Neural crest cell (in vitro differentiated cells): ENCODE results near the gene UBE3C. TPM values are rescaled to one million over a fixed set of nuclear protein-coding genes. Genes with fewer than 3 reads are reported as not detected.
A peak's percentile ranks its signal among the peaks of the same experiment; 100 is the strongest.

ENCODE experiments used
- DNase-seq: peaks from one replicate; pipeline ENCODE4 v3.0.0; 2021; ENCODE audit warnings: low read depth, mixed read lengths, low spot score
- H3K27ac Mint-ChIP-seq: one replicate; pipeline ENCODE4 v1.8.0; 2021; ENCODE audit warnings: mild to moderate bottlenecking, mixed read lengths; ENCODE audit not compliant: unreplicated experiment
- H3K27me3 Mint-ChIP-seq: 2 replicates; pipeline ENCODE4 v1.8.0; 2021; ENCODE audit warnings: low read depth, mild to moderate bottlenecking, mixed read lengths
- H3K36me3 Mint-ChIP-seq: 2 replicates; pipeline ENCODE4 v1.8.0; 2021; ENCODE audit warnings: low read depth, mild to moderate bottlenecking, mixed read lengths
- H3K4me1 Mint-ChIP-seq: 2 replicates; pipeline ENCODE4 v1.8.0; 2021; ENCODE audit warnings: mixed read lengths
- H3K4me3 Mint-ChIP-seq: one replicate; pipeline ENCODE4 v1.8.0; 2021; ENCODE audit warnings: mild to moderate bottlenecking, mixed read lengths
- H3K9me3 Mint-ChIP-seq: 2 replicates; pipeline ENCODE4 v1.8.0; 2021; ENCODE audit warnings: mixed read lengths
- total RNA-seq: library from RNA; stranded (reverse); gene quantifications from 2 replicates; pipeline ENCODE4 v1.2.1, GENCODE V29; 2021
- TF ChIP-seq, protein P1 (sequence below): fragments of 200-600 bp; sonication (generic); conservative IDR thresholded peaks from 2 replicates; pipeline ENCODE4 v1.5.0; 2021; ENCODE audit warnings: antibody characterized with exemption, mild to moderate bottlenecking

Gene UBE3C
- total RNA-seq, 1 donor from 2014 or later: 46.8 TPM

DNA sequence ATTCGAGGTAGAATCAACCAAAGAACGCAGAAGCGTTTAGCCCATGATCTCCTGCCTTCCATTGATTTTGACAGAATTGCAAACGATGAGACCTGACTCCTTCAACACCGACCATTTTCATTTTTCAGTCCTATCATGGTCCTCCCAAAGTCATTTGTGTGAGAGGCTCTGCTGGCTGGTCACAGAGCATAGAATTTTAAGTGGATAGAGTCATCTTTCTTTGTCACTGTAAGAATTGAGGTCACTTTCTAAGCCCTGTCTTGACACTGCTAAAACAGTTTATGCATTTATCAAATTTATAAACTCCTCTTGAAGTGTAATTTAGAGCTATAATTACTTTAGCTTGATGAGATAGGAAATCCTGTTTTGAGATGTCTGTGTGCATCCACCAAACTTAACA, 72.0 kb downstream of the UBE3C start:
- Mint-ChIP-seq H3K27me3 (no peaks in the 10 kb centered on the region), H3K9me3 (no peaks in the 10 kb centered on the region), H3K36me3 (peaks cover 13% of the 10 kb centered on the region), H3K4me1 (peaks cover 3% of the 10 kb centered on the region), H3K27ac (no peak overlapping the region), H3K4me3 (no peak overlapping the region)
- no peak for DNase-seq
- TF ChIP-seq, protein P1, sequence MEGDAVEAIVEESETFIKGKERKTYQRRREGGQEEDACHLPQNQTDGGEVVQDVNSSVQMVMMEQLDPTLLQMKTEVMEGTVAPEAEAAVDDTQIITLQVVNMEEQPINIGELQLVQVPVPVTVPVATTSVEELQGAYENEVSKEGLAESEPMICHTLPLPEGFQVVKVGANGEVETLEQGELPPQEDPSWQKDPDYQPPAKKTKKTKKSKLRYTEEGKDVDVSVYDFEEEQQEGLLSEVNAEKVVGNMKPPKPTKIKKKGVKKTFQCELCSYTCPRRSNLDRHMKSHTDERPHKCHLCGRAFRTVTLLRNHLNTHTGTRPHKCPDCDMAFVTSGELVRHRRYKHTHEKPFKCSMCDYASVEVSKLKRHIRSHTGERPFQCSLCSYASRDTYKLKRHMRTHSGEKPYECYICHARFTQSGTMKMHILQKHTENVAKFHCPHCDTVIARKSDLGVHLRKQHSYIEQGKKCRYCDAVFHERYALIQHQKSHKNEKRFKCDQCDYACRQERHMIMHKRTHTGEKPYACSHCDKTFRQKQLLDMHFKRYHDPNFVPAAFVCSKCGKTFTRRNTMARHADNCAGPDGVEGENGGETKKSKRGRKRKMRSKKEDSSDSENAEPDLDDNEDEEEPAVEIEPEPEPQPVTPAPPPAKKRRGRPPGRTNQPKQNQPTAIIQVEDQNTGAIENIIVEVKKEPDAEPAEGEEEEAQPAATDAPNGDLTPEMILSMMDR: no peak

DNA sequence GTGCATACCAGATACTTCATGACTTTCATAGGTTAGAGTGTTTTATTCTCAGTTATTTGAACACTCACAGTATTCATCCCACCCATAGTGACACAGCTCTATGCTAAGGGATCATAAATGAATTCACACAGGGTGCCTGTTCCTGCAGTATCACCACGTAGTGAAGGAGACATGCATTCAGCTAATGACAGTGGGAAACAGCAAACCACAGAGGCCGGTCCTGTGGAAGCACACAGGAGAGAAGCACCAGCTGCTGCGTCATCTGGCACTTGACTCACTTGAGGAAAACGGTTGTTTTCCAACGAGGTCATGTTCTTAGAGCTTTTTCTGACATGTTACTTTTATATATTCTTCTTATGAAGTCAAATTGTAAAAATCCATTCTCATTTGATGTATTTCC, 73.0 kb downstream of the UBE3C start:
- H3K4me1 Mint-ChIP-seq: peaks cover 3% of the 10 kb centered on the region
- H3K9me3 Mint-ChIP-seq: no peaks in the 10 kb centered on the region
- no peak for DNase-seq
- H3K27ac Mint-ChIP-seq: no peak overlapping the region
- H3K4me3 Mint-ChIP-seq: no peak overlapping the region
- H3K27me3 Mint-ChIP-seq: no peaks in the 10 kb centered on the region
- TF ChIP-seq, protein P1: no peak
- H3K36me3 Mint-ChIP-seq: peaks cover 11% of the 10 kb centered on the region

DNA sequence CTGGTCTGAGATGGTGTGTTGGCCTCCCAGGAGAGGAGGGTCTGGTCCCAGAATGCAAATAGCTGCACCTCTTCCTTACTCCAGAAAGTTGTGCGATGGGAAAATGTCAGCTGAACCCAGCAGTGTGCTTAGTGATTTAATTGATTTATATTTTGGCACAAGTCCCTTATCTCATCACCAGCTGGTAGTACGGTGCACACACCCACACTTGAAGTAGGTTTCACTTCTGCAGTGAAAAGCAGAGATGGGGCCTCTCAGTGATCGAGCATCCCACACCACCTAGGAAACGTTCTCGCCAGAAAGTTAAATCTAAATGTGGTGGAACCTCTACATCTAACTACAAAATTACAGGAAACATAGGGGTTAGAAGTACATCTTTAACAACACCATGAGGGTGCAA, 80.4 kb downstream of the UBE3C start:
- DNase-seq: no peak
- peaks cover 7% of the 10 kb centered on the region for H3K4me1 Mint-ChIP-seq
- no peaks in the 10 kb centered on the region for H3K9me3 Mint-ChIP-seq
- TF ChIP-seq, protein P1: no peak
- H3K27ac Mint-ChIP-seq: no peak overlapping the region
- H3K4me3 Mint-ChIP-seq: no peak overlapping the region
- H3K27me3 Mint-ChIP-seq: no peaks in the 10 kb centered on the region
- H3K36me3 Mint-ChIP-seq: no peaks in the 10 kb centered on the region

DNA sequence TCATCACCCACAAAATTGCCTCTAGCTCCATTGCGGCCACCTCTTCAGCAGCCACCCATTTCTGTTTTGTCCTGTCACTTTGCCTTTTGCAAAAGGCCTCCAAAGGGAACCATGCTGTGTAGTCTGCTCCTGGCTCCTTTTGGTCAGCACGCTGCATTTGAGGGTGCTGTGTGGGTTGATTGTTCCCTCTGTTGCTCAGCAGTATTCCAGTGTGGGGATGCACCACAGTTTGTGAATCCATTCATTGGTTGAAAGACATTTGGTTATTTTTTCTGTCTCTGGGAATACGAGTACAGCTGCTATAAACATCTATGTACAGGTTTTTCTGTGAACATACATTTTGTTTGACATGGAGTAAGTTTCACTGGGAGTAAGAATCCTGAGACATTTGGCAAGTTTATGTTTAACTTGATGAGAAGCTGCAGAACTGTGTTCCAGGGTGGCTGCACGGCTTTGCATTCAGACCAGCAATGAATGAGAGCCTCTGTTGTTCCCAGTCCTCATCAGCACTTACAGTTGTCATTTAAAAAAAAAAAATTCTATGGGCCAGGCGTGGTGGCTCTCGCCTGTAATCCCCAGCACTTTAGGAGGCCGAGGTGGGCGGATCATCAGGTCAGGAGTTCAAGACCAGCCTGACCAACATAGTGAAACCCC, 82.3 kb downstream of the UBE3C start:
- TF ChIP-seq, protein P1: no peak
- Mint-ChIP-seq H3K27me3 (no peaks in the 10 kb centered on the region), H3K4me1 (peaks cover 12% of the 10 kb centered on the region), H3K36me3 (peaks cover 4% of the 10 kb centered on the region), H3K4me3 (no peak overlapping the region), H3K27ac (peak overlapping the region; percentile 8), H3K9me3 (no peaks in the 10 kb centered on the region)
- no peak for DNase-seq

DNA sequence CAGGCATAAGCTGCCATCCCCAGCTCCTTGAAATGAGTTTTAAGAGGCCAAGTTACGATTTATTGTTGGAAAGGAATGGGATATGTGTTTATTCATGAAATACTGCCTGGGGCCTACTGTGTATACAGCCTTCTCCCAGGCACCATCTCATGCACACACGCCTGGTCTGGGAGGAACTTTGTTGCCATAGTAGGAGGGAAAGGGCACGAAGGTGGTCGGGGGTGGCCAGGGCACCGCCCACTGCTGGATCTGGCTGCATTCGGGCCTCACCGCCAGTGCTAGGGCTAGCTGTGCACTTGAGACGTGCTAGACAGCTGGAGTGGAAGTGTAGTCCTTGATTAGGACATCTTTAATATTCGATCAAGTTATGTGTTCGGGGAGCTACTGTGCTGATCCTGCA, 84.0 kb downstream of the UBE3C start:
- Mint-ChIP-seq H3K4me3 (no peak overlapping the region), H3K27me3 (no peaks in the 10 kb centered on the region), H3K4me1 (peaks cover 12% of the 10 kb centered on the region), H3K36me3 (peaks cover 7% of the 10 kb centered on the region), H3K9me3 (no peaks in the 10 kb centered on the region), H3K27ac (peak overlapping the region; percentile 54)
- TF ChIP-seq, protein P1: no peak
- no peak for DNase-seq
